Neutrophil (primary cell): ENCODE measurements around the gene SCFD2.
"Not testable (repeated sequence)": the region's sequence is repeated elsewhere in the genome, so short reads cannot be mapped to it uniquely, and the experiment has no call there.

ENCODE experiments used
- H3K27ac ChIP-seq: fragments of 200-600 bp; sonication (generic); 2 replicates; pipeline ENCODE4 v1.5.1; 2016; ENCODE audit warnings: mild to moderate bottlenecking, moderate library complexity
- H3K27me3 ChIP-seq: fragments of 200-600 bp; sonication (generic); 2 replicates; pipeline ENCODE4 v1.6.0; 2016; ENCODE audit warnings: mild to moderate bottlenecking
- H3K36me3 ChIP-seq: fragments of 200-600 bp; sonication (generic); 2 replicates; pipeline ENCODE4 v1.5.1; 2017
- H3K4me1 ChIP-seq, 2 experiments: fragments of 200-600 bp in 1 of 2; sonication (generic) in 1 of 2; 1 replicate in 1 of 2; 2 replicates in 1 of 2; pipeline versions ENCODE4 v1.5.1 to v1.6.1; 2013 to 2016; ENCODE audit warnings: low read depth in 1 of 2, low read length in 1 of 2, mild to moderate bottlenecking in 1 of 2, moderate library complexity in 1 of 2; ENCODE audit not compliant: control insufficient read depth in 1 of 2, insufficient read depth in 1 of 2
- H3K4me3 ChIP-seq, 2 experiments: fragments of 200-600 bp in 1 of 2; sonication (generic) in 1 of 2; 1 replicate in 1 of 2; 2 replicates in 1 of 2; pipeline ENCODE4 v1.5.1; 2013 to 2016; ENCODE audit warnings: low read depth in 1 of 2, low read length in 1 of 2, mild to moderate bottlenecking in 1 of 2, moderate library complexity in 1 of 2
- H3K9me3 ChIP-seq: fragments of 200-600 bp; sonication (generic); 2 replicates; pipeline ENCODE4 v1.5.1; 2016
- CTCF ChIP-seq: fragments of 200-600 bp; sonication (generic); IDR thresholded peaks from 2 replicates; pipeline ENCODE4 v1.5.1; 2016; ENCODE audit warnings: antibody characterized with exemption

SCFD2 gene

GRCh38 chr4:53355930-53356521 lies 9.8 kb downstream of the SCFD2 start:
- no peak overlapping the region for H3K27ac ChIP-seq
- H3K9me3 ChIP-seq = no peaks in the 10 kb centered on the region
- no peaks in the 10 kb centered on the region for H3K36me3 ChIP-seq
- no peak for TF ChIP-seq CTCF
- no peaks in the 10 kb centered on the region for H3K27me3 ChIP-seq
- no peaks in the 10 kb centered on the region for H3K4me1 ChIP-seq
- H3K4me3 ChIP-seq = no peak overlapping the region

DNA sequence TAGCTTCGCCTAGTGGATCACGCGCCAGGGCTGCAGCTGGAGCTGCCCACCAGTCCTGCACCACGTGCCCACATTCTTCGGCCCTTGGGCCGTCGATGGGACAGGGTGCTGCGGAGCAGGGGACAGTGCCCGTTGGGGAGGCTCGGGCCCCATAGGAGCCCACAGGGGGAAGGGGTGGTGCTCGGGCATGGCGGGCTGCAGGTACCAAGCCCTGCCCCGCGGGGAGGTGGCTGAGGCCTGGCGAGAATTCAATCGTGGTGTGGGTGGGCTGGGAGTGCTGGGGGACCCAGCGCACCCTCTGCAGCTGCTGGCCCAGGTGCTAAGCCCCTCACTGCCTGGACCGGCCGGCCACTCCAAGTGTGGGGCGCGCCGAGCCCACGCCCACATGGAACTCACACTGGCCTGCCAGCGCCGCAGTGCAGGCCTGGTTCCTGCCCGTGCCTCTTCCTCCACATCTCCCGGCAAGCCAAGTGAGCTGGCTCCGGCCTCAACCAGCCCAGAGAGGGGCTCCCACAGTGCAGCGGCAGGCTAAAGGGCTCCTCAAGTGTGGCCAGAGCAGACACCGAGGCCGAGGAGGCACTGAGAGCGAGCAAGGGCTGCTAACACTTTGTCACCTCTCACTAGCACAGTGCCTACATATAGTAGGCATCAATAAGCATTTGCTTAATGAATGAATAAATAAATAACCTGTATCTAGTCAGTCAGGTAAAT lies 11.7 kb downstream of the SCFD2 start:
- no peaks in the 10 kb centered on the region for H3K27me3 ChIP-seq
- no peaks in the 10 kb centered on the region for H3K36me3 ChIP-seq
- no peak overlapping the region for H3K4me3 ChIP-seq

DNA sequence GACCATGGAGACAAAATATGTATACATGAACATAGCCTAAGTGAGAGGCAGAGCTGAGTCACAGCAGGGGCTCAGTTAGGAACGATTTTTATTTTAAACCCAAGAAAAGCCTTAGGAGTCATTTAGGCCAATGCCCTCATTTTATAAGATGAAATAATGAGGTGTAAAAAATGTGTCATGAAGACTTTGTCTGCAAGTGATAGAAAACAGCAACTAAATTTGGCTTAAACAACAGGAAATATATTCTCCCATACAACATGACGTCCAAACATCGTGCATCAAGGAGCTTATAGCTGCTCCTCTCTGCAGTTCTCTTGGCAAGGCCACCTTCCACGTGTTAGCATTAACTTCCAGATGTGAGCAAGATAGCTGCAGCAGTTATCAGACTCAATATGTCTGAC lies 16.8 kb downstream of the SCFD2 start:
- TF ChIP-seq CTCF = no peak
- Histone ChIP-seq H3K4me1 (no peaks in the 10 kb centered on the region), H3K4me3 (no peak overlapping the region), H3K36me3 (no peaks in the 10 kb centered on the region), H3K27me3 (no peaks in the 10 kb centered on the region), H3K9me3 (no peaks in the 10 kb centered on the region), H3K27ac (no peak overlapping the region)

More for the DNA sequence above, 11.7 kb downstream of the SCFD2 start:
- no peak overlapping the region for H3K27ac ChIP-seq
- no peaks in the 10 kb centered on the region for H3K4me1 ChIP-seq
- H3K9me3 ChIP-seq = no peaks in the 10 kb centered on the region
- no peak for TF ChIP-seq CTCF

DNA sequence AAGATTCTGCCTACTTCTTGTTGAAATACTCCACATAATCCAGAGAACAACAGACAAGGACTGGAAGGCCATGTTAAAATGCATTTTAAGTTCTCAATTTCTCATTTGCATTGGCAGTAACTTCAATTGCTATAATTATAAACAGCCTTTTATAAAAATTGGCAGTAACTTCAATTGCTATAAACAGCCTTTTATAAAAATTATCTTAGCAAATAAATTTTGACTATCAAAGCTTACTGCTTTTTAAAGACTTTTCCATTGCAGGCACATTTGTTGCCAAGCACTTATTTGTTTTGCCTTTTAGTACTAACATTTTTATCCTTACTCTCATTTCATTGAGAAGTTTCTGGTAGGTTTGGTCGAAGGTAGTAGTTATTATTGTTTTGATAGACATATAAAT lies 17.8 kb downstream of the SCFD2 start:
- TF ChIP-seq CTCF = no peak
- Histone ChIP-seq H3K4me3 (no peak overlapping the region), H3K9me3 (no peaks in the 10 kb centered on the region), H3K27me3 (no peaks in the 10 kb centered on the region), H3K27ac (no peak overlapping the region), H3K36me3 (no peaks in the 10 kb centered on the region), H3K4me1 (no peaks in the 10 kb centered on the region)

GRCh38 chr4:53346920-53347852 lies 18.7 kb downstream of the SCFD2 start:
- no peaks in the 10 kb centered on the region for H3K4me1 ChIP-seq
- H3K27me3 ChIP-seq = no peaks in the 10 kb centered on the region
- no peak for TF ChIP-seq CTCF
- H3K9me3 ChIP-seq = no peaks in the 10 kb centered on the region
- H3K27ac ChIP-seq = no peak overlapping the region
- H3K4me3 ChIP-seq = no peak overlapping the region
- no peaks in the 10 kb centered on the region for H3K36me3 ChIP-seq

DNA sequence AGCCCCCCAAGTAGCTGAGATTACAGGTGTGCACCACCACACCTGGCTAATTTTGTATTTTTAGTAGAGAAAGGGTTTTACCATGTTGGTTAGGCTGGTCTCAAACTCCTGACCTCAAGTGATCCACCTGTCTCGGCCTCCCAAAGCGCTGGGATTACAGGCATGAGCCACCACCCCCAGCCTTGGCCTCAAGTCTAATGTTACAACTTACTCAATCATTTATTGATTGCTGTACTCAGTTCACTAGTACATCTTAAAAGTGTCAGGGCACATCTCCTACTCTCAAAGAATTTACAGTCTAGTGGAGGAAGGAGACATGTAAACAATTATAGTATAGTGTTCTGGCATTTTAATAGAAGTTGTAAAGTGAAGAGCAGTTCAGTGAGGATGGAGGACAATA lies 19.5 kb downstream of the SCFD2 start:
- H3K36me3 ChIP-seq, H3K27me3 ChIP-seq, H3K4me3 ChIP-seq, H3K27ac ChIP-seq, H3K4me1 ChIP-seq, H3K9me3 ChIP-seq: not testable (repeated sequence)

GRCh38 chr4:53340145-53340544 lies 25.7 kb downstream of the SCFD2 start:
- H3K27ac ChIP-seq, H3K4me3 ChIP-seq, H3K27me3 ChIP-seq, H3K36me3 ChIP-seq, H3K4me1 ChIP-seq, H3K9me3 ChIP-seq: not testable (repeated sequence)

- H3K9me3 ChIP-seq, H3K36me3 ChIP-seq, H3K4me1 ChIP-seq, H3K27me3 ChIP-seq, H3K4me3 ChIP-seq, H3K27ac ChIP-seq: not testable (repeated sequence)
These were observed 30.9 kb downstream of the SCFD2 start for GRCh38 chr4:53334916-53335315.
